Caco-2 (cell line): ENCODE results near the gene ACTL7B. TPM values are rescaled to one million over a fixed set of nuclear protein-coding genes. Genes with fewer than 3 reads are reported as not detected.

ENCODE experiments used
- BruUV-seq: library from RNA; stranded (reverse); fragments of 400-500 nt; replicated peaks from 2 replicates; lab custom pipeline; 2021; lab: Mats Ljungman, UMichigan
- CTCF ChIA-PET: fragments of 300-600 bp; sonication (Branson Sonifier 250); formaldehyde crosslinking; loops from one replicate; lab custom pipeline; 2022; ENCODE audit warnings: antibody characterized with exemption; lab: Charles Lee
- POLR2A ChIA-PET: fragments of 300-600 bp; sonication (Branson Sonifier 250); formaldehyde crosslinking; loops from one replicate; lab custom pipeline; 2022; ENCODE audit warnings: antibody characterized with exemption; lab: Charles Lee
- DNase-seq, 2 experiments: peaks; one replicate each; pipeline versions ENCODE4 v3.0.0 to v3.0.0-alpha.2; 2020 to 2022
- H3K27me3 ChIP-seq: replicated peaks from 2 replicates; pipeline ENCODE4 v1.6.0; 2011; ENCODE audit warnings: low read length; ENCODE audit not compliant: control insufficient read depth, insufficient read depth
- H3K36me3 ChIP-seq: 2 replicates; pipeline ENCODE4 v1.5.1; 2011; ENCODE audit warnings: low read length; ENCODE audit not compliant: control insufficient read depth, insufficient read depth
- H3K4me1 ChIP-seq: fragments of 250-450 bp; sonication (Bioruptor Pico); 2 replicates; pipeline ENCODE4 v1.5.1; 2020; ENCODE audit warnings: mild to moderate bottlenecking
- H3K4me3 ChIP-seq: 2 replicates; pipeline ENCODE4 v1.5.1; 2011; ENCODE audit warnings: low read depth, mild to moderate bottlenecking, control low read depth, low read length
- H3K9me3 ChIP-seq: fragments of 250-450 bp; sonication (Bioruptor Pico); 2 replicates; pipeline ENCODE4 v1.5.1; 2020; ENCODE audit warnings: mild to moderate bottlenecking, moderate library complexity
- H3K27ac Mint-ChIP-seq: one replicate; pipeline ENCODE4 v1.8.0; 2022; ENCODE audit warnings: mixed read lengths; ENCODE audit not compliant: unreplicated experiment
- H3K27me3 Mint-ChIP-seq: one replicate; pipeline ENCODE4 v1.8.0; 2022; ENCODE audit warnings: mixed read lengths; ENCODE audit not compliant: insufficient read depth, unreplicated experiment
- H3K36me3 Mint-ChIP-seq: one replicate; pipeline ENCODE4 v1.8.0; 2022; ENCODE audit warnings: mild to moderate bottlenecking, mixed read lengths; ENCODE audit not compliant: insufficient read depth, unreplicated experiment
- H3K4me1 Mint-ChIP-seq: one replicate; pipeline ENCODE4 v1.8.0; 2022; ENCODE audit warnings: low read depth, mixed read lengths; ENCODE audit not compliant: unreplicated experiment
- H3K4me3 Mint-ChIP-seq: one replicate; pipeline ENCODE4 v1.8.0; 2022; ENCODE audit warnings: mild to moderate bottlenecking, moderate library complexity, mixed read lengths; ENCODE audit not compliant: unreplicated experiment
- H3K9me3 Mint-ChIP-seq: one replicate; pipeline ENCODE4 v1.8.0; 2022; ENCODE audit warnings: mixed read lengths; ENCODE audit not compliant: unreplicated experiment
- intact Hi-C: fragments of 100-400 bp; cut with micrococcal nuclease; formaldehyde crosslinking; loops from one replicate; pipeline ENCODE4 v1.10.0; 2022; ENCODE audit not compliant: unreplicated experiment
- total RNA-seq: library from RNA; stranded (reverse); gene quantifications from 2 replicates; pipeline ENCODE4 v1.2.3, GENCODE V29; 2022
- TF ChIP-seq, protein P1 (sequence below), 2 experiments: fragments of 200-600 bp in 1 of 2; IDR thresholded peaks; 1 replicate in 1 of 2; 2 replicates in 1 of 2; pipeline versions ENCODE4 v1.5.1 to v1.8.0; 2011 to 2022; ENCODE audit warnings: antibody characterized with exemption in 1 of 2, control low read depth in 1 of 2, inconsistent platforms in 1 of 2, low read depth in 1 of 2, low read length in 1 of 2, mild to moderate bottlenecking in 1 of 2, moderate library complexity in 1 of 2; ENCODE audit not compliant: insufficient read depth in 1 of 2, severe bottlenecking in 1 of 2, unreplicated experiment in 1 of 2

The ACTL7B gene
- total RNA-seq, 1 experiment from 2014 or later, result not detected

- no peak overlapping the region for H3K4me3 Mint-ChIP-seq
- Histone ChIP-seq H3K4me3 (no peak overlapping the region), H3K27me3 (no peaks in the 10 kb centered on the region), H3K4me1 (no peaks in the 10 kb centered on the region), H3K36me3 (no peaks in the 10 kb centered on the region), H3K9me3 (no peaks in the 10 kb centered on the region)
- ChIA-PET POLR2A (no interaction called here), CTCF (no interaction called here)
- intact Hi-C loops, result no loop called here
- DNase-seq, result no peak
- H3K27ac Mint-ChIP-seq, result no peak overlapping the region
- no peaks in the 10 kb centered on the region for H3K27me3 Mint-ChIP-seq
- H3K4me1 Mint-ChIP-seq, result no peaks in the 10 kb centered on the region
- TF ChIP-seq, protein P1, sequence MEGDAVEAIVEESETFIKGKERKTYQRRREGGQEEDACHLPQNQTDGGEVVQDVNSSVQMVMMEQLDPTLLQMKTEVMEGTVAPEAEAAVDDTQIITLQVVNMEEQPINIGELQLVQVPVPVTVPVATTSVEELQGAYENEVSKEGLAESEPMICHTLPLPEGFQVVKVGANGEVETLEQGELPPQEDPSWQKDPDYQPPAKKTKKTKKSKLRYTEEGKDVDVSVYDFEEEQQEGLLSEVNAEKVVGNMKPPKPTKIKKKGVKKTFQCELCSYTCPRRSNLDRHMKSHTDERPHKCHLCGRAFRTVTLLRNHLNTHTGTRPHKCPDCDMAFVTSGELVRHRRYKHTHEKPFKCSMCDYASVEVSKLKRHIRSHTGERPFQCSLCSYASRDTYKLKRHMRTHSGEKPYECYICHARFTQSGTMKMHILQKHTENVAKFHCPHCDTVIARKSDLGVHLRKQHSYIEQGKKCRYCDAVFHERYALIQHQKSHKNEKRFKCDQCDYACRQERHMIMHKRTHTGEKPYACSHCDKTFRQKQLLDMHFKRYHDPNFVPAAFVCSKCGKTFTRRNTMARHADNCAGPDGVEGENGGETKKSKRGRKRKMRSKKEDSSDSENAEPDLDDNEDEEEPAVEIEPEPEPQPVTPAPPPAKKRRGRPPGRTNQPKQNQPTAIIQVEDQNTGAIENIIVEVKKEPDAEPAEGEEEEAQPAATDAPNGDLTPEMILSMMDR (IDR thresholded peaks at IDR 0.05; ENCODE audit: insufficient read depth in 1 of 2, low read depth in 1 of 2, low read length in 1 of 2, severe bottlenecking in 1 of 2, unreplicated experiment in 1 of 2), result no peak
- H3K9me3 Mint-ChIP-seq, result no peaks in the 10 kb centered on the region
- H3K36me3 Mint-ChIP-seq, result no peaks in the 10 kb centered on the region
- BruUV-seq, result no TSS peak
Measured at GRCh38 chr9:108860354-108860753, 4.6 kb upstream of the ACTL7B start.

GRCh38 chr9:108859459-108860114, 3.8 kb upstream of the ACTL7B start:
- Mint-ChIP-seq H3K9me3 (no peaks in the 10 kb centered on the region), H3K27ac (no peak overlapping the region), H3K4me3 (no peak overlapping the region), H3K27me3 (no peaks in the 10 kb centered on the region), H3K4me1 (no peaks in the 10 kb centered on the region), H3K36me3 (no peaks in the 10 kb centered on the region)
- ChIA-PET CTCF (no interaction called here), POLR2A (no interaction called here)
- no TSS peak for BruUV-seq
- Histone ChIP-seq H3K9me3 (no peaks in the 10 kb centered on the region), H3K27me3 (no peaks in the 10 kb centered on the region), H3K4me1 (no peaks in the 10 kb centered on the region), H3K36me3 (no peaks in the 10 kb centered on the region), H3K4me3 (no peak overlapping the region)
- no peak for DNase-seq
- intact Hi-C loops, result no loop called here
- TF ChIP-seq, protein P1 (IDR thresholded peaks at IDR 0.05; ENCODE audit: insufficient read depth in 1 of 2, low read depth in 1 of 2, low read length in 1 of 2, severe bottlenecking in 1 of 2, unreplicated experiment in 1 of 2), result no peak

- no peaks in the 10 kb centered on the region for H3K27me3 ChIP-seq
- Mint-ChIP-seq H3K36me3 (no peaks in the 10 kb centered on the region), H3K27me3 (no peaks in the 10 kb centered on the region), H3K27ac (no peak overlapping the region), H3K4me1 (peaks cover under 1% of the 10 kb centered on the region), H3K9me3 (no peaks in the 10 kb centered on the region), H3K4me3 (no peak overlapping the region)
- intact Hi-C loops, result no loop called here
- ChIA-PET POLR2A (no interaction called here), CTCF (no interaction called here)
- no peak for DNase-seq
- no peaks in the 10 kb centered on the region; the same call in 1 of the 2 replicates for H3K4me1 ChIP-seq
- BruUV-seq, result no TSS peak
- no peaks in the 10 kb centered on the region for H3K9me3 ChIP-seq
- TF ChIP-seq, protein P1 (IDR thresholded peaks at IDR 0.05; ENCODE audit: insufficient read depth in 1 of 2, low read depth in 1 of 2, low read length in 1 of 2, severe bottlenecking in 1 of 2, unreplicated experiment in 1 of 2), result no peak
- no peak overlapping the region for H3K4me3 ChIP-seq
- no peaks in the 10 kb centered on the region for H3K36me3 ChIP-seq
Measured at GRCh38 chr9:108857572-108857971, 1.8 kb upstream of the ACTL7B start.
